Kidney (tissue), 14 donors: Measurements from ENCODE around the gene KCNQ1OT1. TPM values are rescaled to one million over a fixed set of nuclear protein-coding genes. Genes with fewer than 3 reads are reported as not detected.
A peak's percentile ranks its signal among the peaks of the same experiment; 100 is the strongest.

Source experiments
- DNase-seq, 5 donors: peaks; one replicate each; pipeline ENCODE4 v3.0.0-alpha.2; 2013 to 2020
- FAIRE-seq: peaks from 2 replicates; lab custom pipeline; 2012; peaks lifted over from hg19 to GRCh38; lab: Jason Lieb, UNC
- H3K27ac ChIP-seq, 2 donors: one replicate each; pipeline ENCODE4 v1.7.0; 2013; ENCODE audit warnings: low read depth in 2 of 2, low read length in 2 of 2, inconsistent platforms in 1 of 2
- H3K27me3 ChIP-seq: one replicate; pipeline ENCODE4 v1.7.1; 2013; ENCODE audit warnings: low read length, inconsistent platforms; ENCODE audit not compliant: control insufficient read depth, insufficient read depth
- H3K36me3 ChIP-seq, 3 donors: one replicate each; pipeline versions ENCODE4 v1.7.0 to v1.7.1; 2013; ENCODE audit warnings: low read length in 3 of 3, control low read depth in 1 of 3, inconsistent platforms in 1 of 3; ENCODE audit not compliant: insufficient read depth in 3 of 3, control insufficient read depth in 2 of 3
- H3K4me1 ChIP-seq, 3 donors: one replicate each; pipeline versions ENCODE4 v1.7.0 to v1.7.1; 2013; ENCODE audit warnings: low read length in 3 of 3, inconsistent platforms in 1 of 3, low read depth in 1 of 3; ENCODE audit not compliant: control insufficient read depth in 2 of 3, insufficient read depth in 2 of 3
- H3K4me3 ChIP-seq, 3 donors: one replicate each; pipeline versions ENCODE4 v1.7.0 to v1.8.1; 2013; ENCODE audit warnings: low read length in 3 of 3, control low read depth in 1 of 3, inconsistent platforms in 1 of 3
- H3K9ac ChIP-seq, 3 donors: one replicate each; pipeline versions ENCODE4 v1.7.0 to v1.7.1; 2013; ENCODE audit warnings: low read length in 3 of 3, control low read depth in 1 of 3, inconsistent platforms in 1 of 3
- H3K9me3 ChIP-seq, 3 donors: one replicate each; pipeline versions ENCODE4 v1.7.0 to v1.7.1; 2013; ENCODE audit warnings: low read length in 3 of 3, control low read depth in 1 of 3, inconsistent platforms in 1 of 3; ENCODE audit not compliant: control insufficient read depth in 2 of 3, insufficient read depth in 1 of 3
- intact Hi-C: fragments of 100-400 bp; cut with DNase I; formaldehyde crosslinking; loops from one replicate; pipeline ENCODE4 v1.11.1; 2022
- polyA plus RNA-seq: library from polyadenylated mRNA; stranded (reverse); fragments of 350-450 nt; fragmentation: Illumina TruSeq; extraction: RNeasy Lipid Tissue Mini Kit (QIAGEN cat#74804); gene quantifications from one replicate; pipeline ENCODE4 v1.2.3, GENCODE V29; 2014; ENCODE audit warnings: low read depth, low replicate concordance; ENCODE audit not compliant: insufficient read depth
- total RNA-seq: library from RNA; stranded (reverse); fragmentation: NEBNext Ultra II Directional; extraction: Animal tissue kit (Norgen Biotek cat#: 25700); gene quantifications from one replicate; pipeline ENCODE4 v1.2.1, GENCODE V29; 2021
- TF ChIP-seq, protein P1 (sequence below): IDR thresholded peaks from 3 replicates; pipeline ENCODE4 v1.5.1; 2012; ENCODE audit warnings: mild to moderate bottlenecking, moderate library complexity, borderline replicate concordance; ENCODE audit not compliant: insufficient read depth; ENCODE audit errors: extremely low read depth
- donor health status: control.
- donor health status: control.
- donor health status: control.
- donor health status: control.
- donor health status: control.
- donor health status: DM: yes; HTN: yes; CAD: no.
- donor health status: Normal renal cell carcinoma (clear cell type).

Gene KCNQ1OT1
- total and polyA plus RNA-seq, 2 donors from 2014 or later, result 0.22 to 4.4 TPM

GRCh38 chr11:2653198-2653551 lies 46.6 kb downstream of the KCNQ1OT1 start:
- TF ChIP-seq, protein P1, sequence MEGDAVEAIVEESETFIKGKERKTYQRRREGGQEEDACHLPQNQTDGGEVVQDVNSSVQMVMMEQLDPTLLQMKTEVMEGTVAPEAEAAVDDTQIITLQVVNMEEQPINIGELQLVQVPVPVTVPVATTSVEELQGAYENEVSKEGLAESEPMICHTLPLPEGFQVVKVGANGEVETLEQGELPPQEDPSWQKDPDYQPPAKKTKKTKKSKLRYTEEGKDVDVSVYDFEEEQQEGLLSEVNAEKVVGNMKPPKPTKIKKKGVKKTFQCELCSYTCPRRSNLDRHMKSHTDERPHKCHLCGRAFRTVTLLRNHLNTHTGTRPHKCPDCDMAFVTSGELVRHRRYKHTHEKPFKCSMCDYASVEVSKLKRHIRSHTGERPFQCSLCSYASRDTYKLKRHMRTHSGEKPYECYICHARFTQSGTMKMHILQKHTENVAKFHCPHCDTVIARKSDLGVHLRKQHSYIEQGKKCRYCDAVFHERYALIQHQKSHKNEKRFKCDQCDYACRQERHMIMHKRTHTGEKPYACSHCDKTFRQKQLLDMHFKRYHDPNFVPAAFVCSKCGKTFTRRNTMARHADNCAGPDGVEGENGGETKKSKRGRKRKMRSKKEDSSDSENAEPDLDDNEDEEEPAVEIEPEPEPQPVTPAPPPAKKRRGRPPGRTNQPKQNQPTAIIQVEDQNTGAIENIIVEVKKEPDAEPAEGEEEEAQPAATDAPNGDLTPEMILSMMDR, result no peak
- Histone ChIP-seq H3K9ac (no peak overlapping the region), H3K9me3 (peaks cover 0 to 61% (median 2%) of the 10 kb centered on the region in 3 donors), H3K27me3 (no peaks in the 10 kb centered on the region), H3K27ac (no peak overlapping the region), H3K4me1 (peaks cover 0 to 3% (median 0%) of the 10 kb centered on the region in 3 donors), H3K36me3 (no peaks in the 10 kb centered on the region), H3K4me3 (no peak overlapping the region)
- intact Hi-C loops, result no loop called here
- FAIRE-seq (no peak), DNase-seq (peak in 1 of 5 donors; percentile 44)

- no peak overlapping the region for H3K27ac ChIP-seq
- H3K27me3 ChIP-seq, result no peaks in the 10 kb centered on the region
- H3K4me1 ChIP-seq, result peaks cover 0 to 3% (median 0%) of the 10 kb centered on the region in 3 donors
- no peak for FAIRE-seq
- no peak overlapping the region for H3K9ac ChIP-seq
- peaks cover 0 to 60% (median 2%) of the 10 kb centered on the region in 3 donors for H3K9me3 ChIP-seq
- no peak overlapping the region for H3K4me3 ChIP-seq
- intact Hi-C loops, result no loop called here
- TF ChIP-seq, protein P1, result no peak
- DNase-seq, result peak in 1 of 5 donors; percentile 29
- H3K36me3 ChIP-seq, result no peaks in the 10 kb centered on the region
Measured at GRCh38 chr11:2652333-2653197, 47.2 kb downstream of the KCNQ1OT1 start.

GRCh38 chr11:2651826-2652271 lies 47.9 kb downstream of the KCNQ1OT1 start:
- FAIRE-seq, result no peak
- intact Hi-C loops, result no loop called here

More at GRCh38 chr11:2651826-2652271, 47.9 kb downstream of the KCNQ1OT1 start:
- Histone ChIP-seq H3K4me3 (no peak overlapping the region), H3K36me3 (no peaks in the 10 kb centered on the region), H3K27ac (no peak overlapping the region), H3K9ac (no peak overlapping the region), H3K9me3 (peaks cover 0 to 61% (median 2%) of the 10 kb centered on the region in 3 donors), H3K4me1 (peaks cover 0 to 3% (median 0%) of the 10 kb centered on the region in 3 donors), H3K27me3 (no peaks in the 10 kb centered on the region)
- peak in 1 of 5 donors; percentile 33 for DNase-seq
- TF ChIP-seq, protein P1, result no peak
